Keratinocyte (primary cell): Measurements from ENCODE around the gene GDA. TPM values are rescaled to one million over a fixed set of nuclear protein-coding genes. Genes with fewer than 3 reads are reported as not detected.
A peak's percentile ranks its signal among the peaks of the same experiment; 100 is the strongest.

Source experiments
- DNase-seq: peaks from one replicate; pipeline ENCODE4 v3.0.0-alpha.2; 2011; ENCODE audit warnings: low read depth, missing footprints, low spot score
- FAIRE-seq: peaks from 2 replicates; lab custom pipeline; 2011; peaks lifted over from hg19 to GRCh38; lab: Jason Lieb, UNC
- H2AFZ ChIP-seq: 2 replicates; pipeline ENCODE4 v1.6.0; 2012; ENCODE audit warnings: low read length, control low read depth, inconsistent platforms; ENCODE audit not compliant: control insufficient read depth
- H3K27ac ChIP-seq: 2 replicates; pipeline ENCODE4 v1.5.1; 2011; ENCODE audit warnings: low read length; ENCODE audit not compliant: control insufficient read depth, insufficient read depth
- H3K27me3 ChIP-seq: 3 replicates; pipeline ENCODE4 v1.6.0; 2011; ENCODE audit warnings: low read length; ENCODE audit not compliant: control insufficient read depth, insufficient read depth; ENCODE audit errors: extremely low read depth
- H3K36me3 ChIP-seq, 2 experiments: 2 replicates in 1 of 2; 3 replicates in 1 of 2; pipeline ENCODE4 v1.5.1; 2011; ENCODE audit warnings: low read length in 2 of 2, mild to moderate bottlenecking in 1 of 2; ENCODE audit not compliant: control insufficient read depth in 2 of 2, insufficient read depth in 2 of 2; ENCODE audit errors: extremely low read depth in 1 of 2
- H3K4me1 ChIP-seq: 3 replicates; pipeline ENCODE4 v1.5.1; 2011; ENCODE audit warnings: low read length; ENCODE audit not compliant: control insufficient read depth, insufficient read depth; ENCODE audit errors: extremely low read depth
- H3K4me2 ChIP-seq: 3 replicates; pipeline ENCODE4 v1.6.0; 2011; ENCODE audit warnings: low read depth, low read length; ENCODE audit not compliant: control insufficient read depth, insufficient read depth; ENCODE audit errors: extremely low read depth
- H3K4me3 ChIP-seq, 3 experiments: fragments of 200-600 bp in 1 of 3; sonication (generic) in 1 of 3; 2 replicates in 2 of 3; 3 replicates in 1 of 3; pipeline ENCODE4 v1.5.1; 2011 to 2016; ENCODE audit warnings: low read length in 3 of 3, mild to moderate bottlenecking in 3 of 3, control low read depth in 2 of 3, inconsistent platforms in 1 of 3, low read depth in 1 of 3, mixed read lengths in 1 of 3, mixed run types in 1 of 3, moderate library complexity in 1 of 3; ENCODE audit not compliant: control insufficient read depth in 2 of 3, insufficient read depth in 2 of 3; ENCODE audit errors: extremely low read depth in 1 of 3
- H3K79me2 ChIP-seq: 2 replicates; pipeline ENCODE4 v1.6.0; 2012; ENCODE audit warnings: low read length; ENCODE audit not compliant: control insufficient read depth, insufficient read depth
- H3K9ac ChIP-seq: 3 replicates; pipeline ENCODE4 v1.6.0; 2011; ENCODE audit warnings: low read length; ENCODE audit not compliant: control insufficient read depth, insufficient read depth; ENCODE audit errors: extremely low read depth
- H3K9me1 ChIP-seq: 3 replicates; pipeline ENCODE4 v1.6.0; 2011; ENCODE audit warnings: low read length; ENCODE audit not compliant: control insufficient read depth, insufficient read depth; ENCODE audit errors: extremely low read depth
- H3K9me3 ChIP-seq: 2 replicates; pipeline ENCODE4 v1.5.1; 2012; ENCODE audit warnings: low read depth, low read length; ENCODE audit not compliant: control insufficient read depth
- H4K20me1 ChIP-seq: 3 replicates; pipeline ENCODE4 v1.6.0; 2011; ENCODE audit warnings: low read length; ENCODE audit not compliant: control insufficient read depth, insufficient read depth; ENCODE audit errors: extremely low read depth
- CTCF ChIP-seq, 3 experiments: IDR thresholded peaks in 1 of 3; conservative IDR thresholded peaks in 1 of 3; optimal IDR thresholded peaks in 1 of 3; 2 replicates in 2 of 3; 3 replicates in 1 of 3; pipeline versions ENCODE3 to v1.5.1; 2011; ENCODE audit warnings: low read length in 3 of 3, mild to moderate bottlenecking in 3 of 3, moderate library complexity in 2 of 3, control low read depth in 1 of 3, inconsistent platforms in 1 of 3; ENCODE audit not compliant: insufficient read depth in 2 of 3; ENCODE audit errors: extremely low read depth in 1 of 3
- EZH2 ChIP-seq: IDR thresholded peaks from one replicate; pipeline ENCODE4 v1.6.1; 2012; ENCODE audit warnings: inconsistent platforms, mild to moderate bottlenecking, low read length, moderate library complexity
- dilution Hi-C: fragments of 300-500 bp; cut with MboI; formaldehyde crosslinking; loops from one replicate; pipeline ENCODE4 v1.7.0; 2020; ENCODE audit warnings: low sequenced_read_pairs; ENCODE audit not compliant: extremely low pct_ligation_motif_present
- polyA plus RNA-seq, 5 experiments: library from polyadenylated mRNA; depleted of rRNA in 3 of 5; stranded (reverse) in 3 of 5; stranded (forward) in 1 of 5; unstranded in 1 of 5; fragments of >200 nt; gene quantifications; 1 replicate in 1 of 5; 2 replicates in 3 of 5; 3 replicates in 1 of 5; pipeline versions ENCODE4 v1.2.1 to v1.2.3, GENCODE V29; 2011 to 2012; ENCODE audit warnings: missing spikeins in 2 of 5, low read depth in 1 of 5, low replicate concordance in 1 of 5

Gene GDA
- polyA plus RNA-seq, 1 donor (not counting 4 experiments of a cell fraction or from before 2014, with no cell fraction given), result 0.75 TPM

GRCh38 chr9:72211047-72211446, 61.8 kb downstream of the GDA start:
- no peaks in the 10 kb centered on the region for H3K79me2 ChIP-seq
- H2AFZ ChIP-seq, result no peak overlapping the region
- DNase-seq (no peak), FAIRE-seq (peak; percentile 41)
- H3K9me3 ChIP-seq, result no peaks in the 10 kb centered on the region
- H3K27me3 ChIP-seq, result peaks cover 58% of the 10 kb centered on the region
- peak overlapping the region; percentile 46 for H3K4me2 ChIP-seq
- no peak overlapping the region for H3K9ac ChIP-seq
- H4K20me1 ChIP-seq, result no peaks in the 10 kb centered on the region
- no peak overlapping the region for H3K4me3 ChIP-seq
- dilution Hi-C loops, result no loop called here
- no peak for TF ChIP-seq CTCF (optimal IDR thresholded peaks at IDR 0.05 in 1 of 3, IDR thresholded peaks at IDR 0.05 in 1 of 3, conservative IDR thresholded peaks at IDR 0.05 in 1 of 3; ENCODE audit: extremely low read depth in 1 of 3, insufficient read depth in 2 of 3, low read length in 3 of 3)
- TF ChIP-seq EZH2, result no peak
- no peaks in the 10 kb centered on the region for H3K9me1 ChIP-seq
- no peaks in the 10 kb centered on the region for H3K36me3 ChIP-seq
- H3K27ac ChIP-seq, result no peak overlapping the region
- peaks cover 13% of the 10 kb centered on the region for H3K4me1 ChIP-seq

- Histone ChIP-seq H3K4me3 (no peak overlapping the region), H3K4me1 (peaks cover 13% of the 10 kb centered on the region), H3K9me3 (no peaks in the 10 kb centered on the region), H3K36me3 (no peaks in the 10 kb centered on the region), H3K79me2 (no peaks in the 10 kb centered on the region), H3K27ac (no peak overlapping the region), H2AFZ (no peak overlapping the region), H3K4me2 (no peak overlapping the region), H3K9ac (no peak overlapping the region), H3K27me3 (peaks cover 47% of the 10 kb centered on the region), H4K20me1 (no peaks in the 10 kb centered on the region), H3K9me1 (no peaks in the 10 kb centered on the region)
- dilution Hi-C loops, result no loop called here
- TF ChIP-seq EZH2 (no peak), CTCF (optimal IDR thresholded peaks at IDR 0.05 in 1 of 3, IDR thresholded peaks at IDR 0.05 in 1 of 3, conservative IDR thresholded peaks at IDR 0.05 in 1 of 3; ENCODE audit: extremely low read depth in 1 of 3, insufficient read depth in 2 of 3, low read length in 3 of 3) (no peak)
- DNase-seq (no peak), FAIRE-seq (no peak)
These were observed 64.7 kb downstream of the GDA start for GRCh38 chr9:72213906-72214305.
